PFSK-1 (cell line): ENCODE measurements around the gene UBALD2.

Experiments
- FOXP2 ChIP-seq: optimal IDR thresholded peaks from 2 replicates; pipeline ENCODE3; 2011; ENCODE audit warnings: borderline replicate concordance, control low read depth, inconsistent platforms; ENCODE audit not compliant: insufficient read depth; ENCODE audit errors: extremely low read length, extremely low read depth
- POLR2AphosphoS5 ChIP-seq: IDR thresholded peaks from 2 replicates; pipeline ENCODE4 v1.6.1; 2012; ENCODE audit warnings: low read depth, mild to moderate bottlenecking, control low read depth, low read length, moderate library complexity
- SIN3A ChIP-seq: IDR thresholded peaks from 2 replicates; pipeline ENCODE4 v1.6.1; 2012; ENCODE audit warnings: mild to moderate bottlenecking, low read length, moderate library complexity, borderline replicate concordance; ENCODE audit not compliant: insufficient read depth
- TAF1 ChIP-seq: IDR thresholded peaks from 2 replicates; pipeline ENCODE4 v1.6.1; 2012; ENCODE audit warnings: low read length, control low read depth, borderline replicate concordance; ENCODE audit not compliant: insufficient read depth
- TF ChIP-seq, protein P1 (sequence below), 2 experiments: IDR thresholded peaks; 2 replicates each; pipeline versions ENCODE4 v1.6.1 to v1.8.0; 2011 to 2012; ENCODE audit warnings: low read depth in 2 of 2, low read length in 2 of 2, control low read depth in 1 of 2, inconsistent platforms in 1 of 2, mild to moderate bottlenecking in 1 of 2, moderate library complexity in 1 of 2; ENCODE audit not compliant: insufficient read depth in 1 of 2

DNA sequence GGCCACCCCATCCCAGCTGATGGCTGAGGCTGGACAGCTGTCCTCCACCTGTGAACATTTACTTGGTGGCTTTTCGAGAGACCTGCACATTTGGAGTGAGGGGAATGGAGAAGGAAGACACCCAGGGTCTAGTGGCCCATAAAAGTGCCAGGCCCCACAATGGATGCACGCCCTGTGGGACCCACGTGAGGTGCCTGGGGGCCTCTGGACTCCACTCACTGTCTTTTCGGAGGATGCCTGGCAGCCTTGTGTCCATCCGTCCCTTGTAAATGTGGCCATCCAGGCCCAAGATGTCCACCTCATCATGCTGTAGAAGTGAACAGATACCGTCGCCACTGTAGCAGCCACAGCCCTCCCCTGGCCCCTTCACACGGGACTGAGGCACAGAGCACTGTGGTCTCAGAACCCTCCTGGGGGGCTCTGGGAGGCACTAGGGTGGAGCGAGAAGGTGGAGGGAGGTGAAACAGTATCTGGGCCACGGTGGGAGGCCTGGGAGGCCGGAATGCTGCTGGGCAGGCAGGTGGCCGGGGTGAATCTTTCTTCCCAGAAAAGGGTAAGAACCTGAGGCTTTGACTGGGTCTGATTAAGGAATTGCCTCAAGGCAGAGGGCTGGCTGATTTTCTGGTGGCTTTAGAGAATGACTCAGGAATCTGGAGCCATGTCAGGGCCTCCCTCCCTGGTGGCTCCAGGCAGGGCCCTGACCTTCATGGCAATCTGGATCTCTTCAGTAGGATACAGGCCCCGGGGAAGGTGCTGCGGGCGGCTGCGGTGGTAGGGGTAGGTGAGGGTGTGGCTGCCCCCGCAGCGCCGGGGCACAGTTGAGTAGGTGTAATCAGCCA is 11.5 kb downstream of the UBALD2 start:
- TF ChIP-seq, protein P1, sequence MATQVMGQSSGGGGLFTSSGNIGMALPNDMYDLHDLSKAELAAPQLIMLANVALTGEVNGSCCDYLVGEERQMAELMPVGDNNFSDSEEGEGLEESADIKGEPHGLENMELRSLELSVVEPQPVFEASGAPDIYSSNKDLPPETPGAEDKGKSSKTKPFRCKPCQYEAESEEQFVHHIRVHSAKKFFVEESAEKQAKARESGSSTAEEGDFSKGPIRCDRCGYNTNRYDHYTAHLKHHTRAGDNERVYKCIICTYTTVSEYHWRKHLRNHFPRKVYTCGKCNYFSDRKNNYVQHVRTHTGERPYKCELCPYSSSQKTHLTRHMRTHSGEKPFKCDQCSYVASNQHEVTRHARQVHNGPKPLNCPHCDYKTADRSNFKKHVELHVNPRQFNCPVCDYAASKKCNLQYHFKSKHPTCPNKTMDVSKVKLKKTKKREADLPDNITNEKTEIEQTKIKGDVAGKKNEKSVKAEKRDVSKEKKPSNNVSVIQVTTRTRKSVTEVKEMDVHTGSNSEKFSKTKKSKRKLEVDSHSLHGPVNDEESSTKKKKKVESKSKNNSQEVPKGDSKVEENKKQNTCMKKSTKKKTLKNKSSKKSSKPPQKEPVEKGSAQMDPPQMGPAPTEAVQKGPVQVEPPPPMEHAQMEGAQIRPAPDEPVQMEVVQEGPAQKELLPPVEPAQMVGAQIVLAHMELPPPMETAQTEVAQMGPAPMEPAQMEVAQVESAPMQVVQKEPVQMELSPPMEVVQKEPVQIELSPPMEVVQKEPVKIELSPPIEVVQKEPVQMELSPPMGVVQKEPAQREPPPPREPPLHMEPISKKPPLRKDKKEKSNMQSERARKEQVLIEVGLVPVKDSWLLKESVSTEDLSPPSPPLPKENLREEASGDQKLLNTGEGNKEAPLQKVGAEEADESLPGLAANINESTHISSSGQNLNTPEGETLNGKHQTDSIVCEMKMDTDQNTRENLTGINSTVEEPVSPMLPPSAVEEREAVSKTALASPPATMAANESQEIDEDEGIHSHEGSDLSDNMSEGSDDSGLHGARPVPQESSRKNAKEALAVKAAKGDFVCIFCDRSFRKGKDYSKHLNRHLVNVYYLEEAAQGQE (IDR thresholded peaks at IDR 0.05; ENCODE audit: insufficient read depth in 1 of 2, low read depth in 2 of 2, low read length in 2 of 2): no peak
- TF ChIP-seq SIN3A: no peak
- no peak for TF ChIP-seq POLR2AphosphoS5
- no peak for TF ChIP-seq TAF1
- no peak for TF ChIP-seq FOXP2
